ENCODE measurements around the gene ELAC2. TPM values are rescaled to one million over a fixed set of nuclear protein-coding genes. Genes with fewer than 3 reads are reported as not detected.

The ELAC2 gene
- total RNA-seq, 4 donors from 2014 or later = 54.8 to 87.8 (median 62.6) TPM

- H3K27ac ChIP-seq = peak overlapping the region in 2 of 4 donors; percentile 21 to 53
- WGBS, 2 donors = 36 to 53% methylated on average over 9 to 13 of the region's 13 CpGs
- H3K4me1 ChIP-seq = peaks cover 6 to 27% (median 9%) of the 10 kb centered on the region in 3 donors
- no peak for TF ChIP-seq CTCF (IDR thresholded peaks at IDR 0.05)
- TF ChIP-seq POLR2A (IDR thresholded peaks at IDR 0.05) = no peak
- no peaks in the 10 kb centered on the region for H3K9me3 ChIP-seq
- H3K4me3 ChIP-seq = no peak overlapping the region
- peaks cover 0 to 17% (median 0%) of the 10 kb centered on the region in 4 donors for H3K27me3 ChIP-seq
- no peak for DNase-seq
- H3K36me3 ChIP-seq = no peaks in the 10 kb centered on the region
- intact Hi-C loops (cut with DNase I) = no loop called here
These were observed 40.6 kb downstream of the ELAC2 start for GRCh38 chr17:12977008-12977751.

GRCh38 chr17:12974005-12974531 lies 43.8 kb downstream of the ELAC2 start:
- peaks cover 6 to 27% (median 9%) of the 10 kb centered on the region in 3 donors for H3K4me1 ChIP-seq
- no peak overlapping the region for H3K27ac ChIP-seq
- H3K36me3 ChIP-seq = no peaks in the 10 kb centered on the region
- H3K27me3 ChIP-seq = peaks cover 0 to 17% (median 0%) of the 10 kb centered on the region in 4 donors
- WGBS, 2 donors = 5 to 14% methylated on average over 8 to 13 of the region's 40 CpGs
- intact Hi-C loops (cut with DNase I) = no loop called here
- no peak for DNase-seq
- peak overlapping the region; percentile 18 to 62 (median 38) for H3K4me3 ChIP-seq
- no peak for TF ChIP-seq CTCF (IDR thresholded peaks at IDR 0.05)
- TF ChIP-seq POLR2A (IDR thresholded peaks at IDR 0.05) = no peak
- H3K9me3 ChIP-seq = no peaks in the 10 kb centered on the region

- Histone ChIP-seq H3K4me3 (peak overlapping the region; percentile 18 to 62 (median 38)), H3K9me3 (no peaks in the 10 kb centered on the region), H3K27ac (no peak overlapping the region), H3K36me3 (no peaks in the 10 kb centered on the region), H3K4me1 (peaks cover 6 to 27% (median 9%) of the 10 kb centered on the region in 3 donors), H3K27me3 (peaks cover 0 to 17% (median 0%) of the 10 kb centered on the region in 4 donors)
- TF ChIP-seq CTCF (IDR thresholded peaks at IDR 0.05) (no peak), POLR2A (IDR thresholded peaks at IDR 0.05) (no peak)
- no peak for DNase-seq
- WGBS, 2 donors = 0% methylated on average over 1 of the region's 16 CpGs; no CpG with 5 or more reads in 1 of the 2 donors
- intact Hi-C loops (cut with DNase I) = no loop called here
These were observed 44.3 kb downstream of the ELAC2 start for GRCh38 chr17:12973496-12974004.

GRCh38 chr17:12967962-12968361 lies 49.9 kb downstream of the ELAC2 start:
- no peak overlapping the region for H3K27ac ChIP-seq
- no peak overlapping the region for H3K4me3 ChIP-seq
- WGBS, 2 donors = 68 to 74% methylated on average over 8 to 11 of the region's 11 CpGs
- TF ChIP-seq CTCF (IDR thresholded peaks at IDR 0.05) (no peak), POLR2A (IDR thresholded peaks at IDR 0.05) (no peak)
- no peak for DNase-seq
- H3K27me3 ChIP-seq = no peaks in the 10 kb centered on the region
- no peaks in the 10 kb centered on the region for H3K9me3 ChIP-seq
- no peaks in the 10 kb centered on the region for H3K36me3 ChIP-seq
- intact Hi-C loops (cut with DNase I) = no loop called here
- no peaks in the 10 kb centered on the region for H3K4me1 ChIP-seq

GRCh38 chr17:12966413-12966812 lies 51.4 kb downstream of the ELAC2 start:
- Histone ChIP-seq H3K27me3 (no peaks in the 10 kb centered on the region), H3K4me1 (no peaks in the 10 kb centered on the region), H3K9me3 (no peaks in the 10 kb centered on the region), H3K27ac (no peak overlapping the region), H3K4me3 (no peak overlapping the region), H3K36me3 (no peaks in the 10 kb centered on the region)
- DNase-seq = no peak
- intact Hi-C loops (cut with DNase I) = no loop called here
- WGBS, 2 donors = 82 to 89% methylated on average over 5 of the region's 5 CpGs
- TF ChIP-seq POLR2A (IDR thresholded peaks at IDR 0.05) (no peak), CTCF (IDR thresholded peaks at IDR 0.05) (no peak)
